Measurements from ENCODE around the gene MAP3K5.
"Not testable (repeated sequence)": the region's sequence is repeated elsewhere in the genome, so short reads cannot be mapped to it uniquely, and the experiment has no call there.

The MAP3K5 gene

DNA sequence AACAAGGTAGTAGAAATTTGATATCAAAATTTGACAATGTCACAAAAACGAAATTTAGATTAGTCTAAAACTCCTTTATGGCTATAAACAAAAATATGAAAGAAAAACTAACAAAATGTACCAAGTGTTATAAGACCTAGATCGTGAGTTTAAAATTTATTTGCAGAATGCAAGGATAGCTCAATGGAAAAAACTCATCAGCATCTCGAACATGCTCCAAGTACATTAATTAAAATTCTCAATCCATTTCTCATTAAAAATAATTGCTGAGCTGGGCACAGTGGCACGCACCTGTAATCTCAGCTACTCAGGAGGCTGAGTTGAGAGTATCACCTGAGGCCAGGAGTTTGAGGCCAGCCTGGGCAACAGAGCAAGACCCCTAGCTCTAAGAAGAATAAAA is 70.8 kb downstream of the MAP3K5 start:
- DNase-seq (ENCODE audit: low read depth): no peak

DNA sequence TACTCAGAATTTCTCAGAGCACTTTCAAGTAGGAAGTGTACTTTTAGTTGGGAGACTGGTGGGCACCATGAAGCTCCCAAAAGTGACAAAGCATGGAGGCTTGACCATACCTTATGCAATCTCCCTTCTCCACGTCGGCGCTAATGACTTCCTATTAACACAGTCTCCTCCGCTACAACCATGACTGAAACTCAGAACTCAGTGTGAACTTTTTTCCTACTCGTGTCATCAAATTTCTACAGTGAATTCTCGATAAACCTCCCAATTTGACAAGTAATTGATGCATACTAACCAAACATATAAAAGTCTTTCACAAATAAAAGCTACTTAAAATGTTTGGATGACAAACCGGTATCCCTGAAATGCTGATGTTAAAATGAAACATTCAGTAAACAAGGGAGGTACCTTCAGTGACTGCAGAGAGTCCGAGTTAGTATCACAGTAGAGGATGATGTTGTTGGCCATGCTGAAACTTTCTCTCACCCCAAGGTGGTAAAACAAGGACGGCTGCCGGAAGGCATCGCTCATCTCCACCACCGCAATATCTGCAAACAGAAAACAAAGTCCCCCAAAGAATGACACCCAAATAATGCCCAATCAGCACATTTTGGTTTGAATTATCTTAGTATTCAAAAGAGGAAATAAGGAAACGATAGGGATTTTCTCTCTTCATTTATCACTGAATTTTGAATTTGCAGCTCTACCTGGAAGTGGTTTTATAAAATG is 72.1 kb downstream of the MAP3K5 start:
- DNase-seq (ENCODE audit: low read depth): no peak

DNA sequence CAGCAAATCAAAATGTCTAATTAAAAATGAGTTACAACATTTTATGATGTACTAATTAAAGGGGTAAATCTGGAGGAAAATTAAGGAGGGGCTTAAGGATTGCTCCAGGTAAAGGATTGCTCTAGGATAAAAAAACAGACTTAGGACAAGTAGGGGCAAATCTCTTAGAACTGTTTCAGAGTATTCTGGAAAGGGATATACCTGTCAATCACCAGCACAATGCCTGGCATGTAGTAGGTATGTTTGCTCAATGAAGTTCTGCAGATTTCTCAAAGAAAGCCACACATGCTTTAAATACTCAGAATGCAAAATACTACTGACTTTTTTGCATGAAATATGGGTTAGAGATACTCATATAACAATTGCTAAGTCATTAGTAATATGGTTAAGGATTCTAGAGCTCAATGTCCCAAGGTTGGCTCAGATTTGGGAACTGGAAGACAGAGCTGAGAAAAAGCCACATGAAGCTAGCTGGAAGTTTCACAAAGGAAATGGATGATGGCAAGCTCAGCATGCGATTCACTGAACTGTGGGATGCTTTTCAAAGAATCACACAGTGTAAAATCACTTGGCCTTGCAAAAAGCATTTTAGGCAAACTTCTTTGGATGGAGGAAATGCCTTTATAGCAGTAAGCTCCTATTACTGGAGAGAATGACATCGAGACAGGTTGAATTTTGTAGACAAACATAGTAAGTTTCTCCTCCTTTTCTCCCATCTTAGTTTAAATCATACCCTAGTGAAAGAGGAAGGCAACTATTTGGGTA is 72.8 kb downstream of the MAP3K5 start:
- no peak for DNase-seq (ENCODE audit: low read depth)

DNA sequence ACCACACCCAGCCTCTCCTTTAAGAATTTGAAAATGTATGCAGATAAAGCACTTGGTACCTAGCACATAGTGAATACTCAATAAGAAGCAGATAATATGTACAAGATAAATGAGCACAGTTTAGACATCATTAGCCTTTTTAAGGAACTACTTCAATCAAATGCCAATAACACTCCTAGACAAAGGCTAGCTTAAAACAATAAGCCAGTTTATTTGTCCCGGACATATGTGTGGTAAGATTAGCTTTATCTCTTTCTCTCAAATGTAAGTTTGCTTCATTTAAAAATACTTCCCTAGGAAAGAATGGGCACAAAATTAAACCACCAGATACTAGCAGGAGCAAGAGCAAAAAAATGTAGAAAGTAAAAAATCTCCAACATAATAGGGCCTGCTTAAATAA is 73.8 kb downstream of the MAP3K5 start:
- DNase-seq (ENCODE audit: low read depth): no peak

DNA sequence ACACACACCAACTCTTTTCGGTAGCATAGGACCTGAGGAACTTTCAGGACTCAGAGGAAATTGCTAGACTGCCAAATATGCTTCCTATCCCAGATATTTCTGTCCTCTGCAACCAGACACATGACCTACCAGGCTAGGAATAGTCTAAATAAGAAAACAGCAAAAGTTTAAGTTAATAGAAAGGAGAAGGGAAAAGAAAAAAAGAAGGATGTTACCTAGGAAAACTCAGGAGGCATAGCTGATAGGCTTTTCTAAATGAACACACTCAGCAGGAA is 74.6 kb downstream of the MAP3K5 start:
- DNase-seq (ENCODE audit: low read depth): no peak

DNA sequence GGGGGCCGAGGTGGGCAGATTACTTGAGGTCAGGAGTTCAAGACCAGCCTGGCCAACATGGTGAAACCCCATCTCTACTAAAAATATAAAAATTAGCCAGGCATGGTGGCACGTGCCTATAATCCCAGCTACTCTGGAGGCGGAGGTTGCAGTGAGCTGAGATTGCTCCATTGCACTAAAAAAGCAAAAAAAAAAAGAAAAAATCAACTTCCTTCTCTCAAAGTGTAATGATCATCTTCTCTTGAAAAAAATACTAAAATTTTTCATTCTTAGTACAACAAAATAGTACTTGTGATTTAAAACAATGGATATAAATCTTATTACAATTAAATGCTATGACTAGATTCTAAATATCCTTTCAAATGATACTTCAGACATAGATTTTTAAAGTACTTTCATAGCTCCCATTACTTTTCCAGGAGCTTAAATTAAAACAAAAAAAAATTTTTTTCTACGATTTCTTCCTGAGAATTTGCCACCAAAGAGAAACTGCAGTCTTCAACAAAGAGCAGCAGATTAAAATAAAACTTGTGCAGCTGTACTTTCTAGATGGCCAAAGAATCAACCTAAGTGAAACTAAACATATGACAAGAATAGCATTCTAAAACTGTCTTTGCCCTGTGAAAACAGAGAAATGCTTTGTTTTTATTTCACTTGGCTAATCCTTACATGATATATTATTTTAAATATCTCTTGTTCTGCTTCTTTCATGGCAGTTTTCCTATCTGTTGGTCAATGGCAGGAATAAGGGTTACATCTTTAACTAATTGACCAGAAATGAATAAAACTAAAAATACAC is 75.2 kb downstream of the MAP3K5 start:
- no peak for DNase-seq (ENCODE audit: low read depth)

DNA sequence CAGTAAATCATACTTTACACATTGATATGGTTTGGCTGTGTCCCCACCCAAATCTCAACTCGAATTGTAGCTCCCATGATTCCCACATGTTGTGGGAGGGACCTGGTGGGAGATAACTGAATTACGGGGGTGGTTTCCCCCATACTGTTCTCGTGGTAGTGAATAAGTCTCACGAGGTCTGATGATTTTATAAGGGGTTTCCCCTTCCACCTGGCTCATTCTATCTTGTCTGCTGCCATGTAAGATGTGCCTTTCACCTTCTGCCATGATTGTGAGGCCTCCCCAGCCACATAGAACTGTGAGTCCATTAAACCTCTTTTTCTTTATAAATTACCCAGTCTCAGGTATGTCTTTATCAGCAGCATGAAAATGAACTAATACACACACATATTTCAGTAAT is 79.6 kb downstream of the MAP3K5 start:
- not testable (repeated sequence) for DNase-seq (ENCODE audit: low read depth)

DNA sequence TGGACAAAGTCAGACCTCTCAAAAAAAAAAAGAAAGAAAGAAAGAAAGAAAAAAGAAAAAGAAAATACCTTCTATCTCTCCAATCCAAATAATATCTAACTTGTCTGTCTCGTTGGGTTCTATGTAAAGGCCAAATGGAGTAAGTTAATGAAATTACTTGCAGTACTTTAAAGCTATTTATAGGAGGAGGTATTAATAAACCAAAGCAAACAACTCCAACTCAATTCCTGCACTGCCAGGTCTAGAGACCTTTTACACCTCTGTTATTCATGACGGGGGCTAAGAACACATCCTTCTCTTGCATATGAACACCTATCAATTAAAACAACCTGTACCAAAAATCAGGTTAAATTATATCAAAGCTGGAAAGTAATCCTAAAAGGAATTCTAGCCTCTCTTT is 80.6 kb downstream of the MAP3K5 start:
- no peak for DNase-seq (ENCODE audit: low read depth)

DNA sequence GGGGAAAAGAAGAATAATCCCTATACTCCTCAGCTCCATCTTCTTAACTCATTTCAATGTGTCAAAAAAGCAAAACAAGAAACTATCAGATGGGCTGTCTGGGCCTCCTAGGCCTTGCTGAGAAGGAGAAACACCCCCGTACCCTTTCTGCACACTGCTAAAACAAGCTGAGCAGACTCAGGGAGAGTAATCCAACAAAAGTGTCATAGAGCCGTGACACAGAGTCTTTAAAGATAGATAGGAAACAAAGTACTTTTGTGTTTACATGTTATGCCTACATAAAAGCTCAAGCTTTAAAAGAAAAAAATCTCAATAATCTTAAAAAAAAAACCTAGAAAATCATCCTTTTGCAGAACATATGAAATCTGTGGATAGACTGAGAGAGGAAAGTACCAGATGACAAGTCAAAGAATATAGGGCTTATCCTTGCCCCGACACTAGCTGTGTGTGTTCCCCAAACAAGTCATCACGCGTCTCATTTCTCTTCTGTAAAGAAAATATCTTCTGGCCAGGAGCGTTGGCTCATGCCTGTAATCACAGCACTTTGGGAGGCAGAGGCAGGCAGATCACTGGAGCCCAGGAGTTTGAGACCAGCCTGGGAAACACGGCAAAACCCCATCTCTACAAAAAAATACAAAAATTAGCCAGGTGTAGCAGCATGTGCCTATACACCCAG is 81.3 kb downstream of the MAP3K5 start:
- no peak for DNase-seq (ENCODE audit: low read depth)

DNA sequence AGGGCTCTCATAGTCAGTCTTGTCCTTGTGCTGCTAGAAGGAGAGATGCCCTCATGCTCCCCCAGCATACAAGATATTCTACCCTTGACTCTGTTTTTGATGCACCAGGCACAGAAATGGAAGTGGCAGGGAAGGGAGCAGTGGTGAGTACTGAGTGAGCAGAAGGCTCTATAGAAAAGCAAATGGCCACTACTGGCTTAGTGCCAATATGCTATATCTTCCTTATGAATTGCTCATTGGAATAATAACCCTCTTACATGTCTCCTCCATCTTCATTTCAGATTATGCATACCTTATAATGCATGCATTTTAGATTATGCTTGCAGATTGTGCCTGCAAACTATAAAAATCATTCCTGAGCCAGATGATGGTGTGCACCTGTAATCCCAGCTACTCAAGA is 82.8 kb downstream of the MAP3K5 start:
- no peak for DNase-seq (ENCODE audit: low read depth)

DNA sequence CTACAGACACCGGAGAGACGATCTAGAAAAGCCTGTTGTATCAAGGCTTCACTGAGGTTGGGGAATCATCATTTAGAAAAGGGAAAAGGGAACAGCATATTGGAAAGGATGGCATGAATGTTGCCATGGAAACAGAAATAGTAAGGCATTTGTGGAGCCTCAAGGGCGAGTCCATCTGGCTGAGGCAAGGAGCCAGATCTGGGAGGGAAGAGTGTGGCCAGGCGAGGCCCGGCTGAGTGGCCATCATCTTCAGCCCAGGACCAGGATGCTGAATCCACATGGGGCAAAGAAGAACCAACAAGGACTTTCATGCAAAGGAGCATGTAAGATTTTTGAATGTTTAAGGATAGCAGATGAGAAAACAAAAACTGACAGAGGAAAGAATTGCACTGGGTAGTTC is 85.8 kb downstream of the MAP3K5 start:
- no peak for DNase-seq (ENCODE audit: low read depth)

DNA sequence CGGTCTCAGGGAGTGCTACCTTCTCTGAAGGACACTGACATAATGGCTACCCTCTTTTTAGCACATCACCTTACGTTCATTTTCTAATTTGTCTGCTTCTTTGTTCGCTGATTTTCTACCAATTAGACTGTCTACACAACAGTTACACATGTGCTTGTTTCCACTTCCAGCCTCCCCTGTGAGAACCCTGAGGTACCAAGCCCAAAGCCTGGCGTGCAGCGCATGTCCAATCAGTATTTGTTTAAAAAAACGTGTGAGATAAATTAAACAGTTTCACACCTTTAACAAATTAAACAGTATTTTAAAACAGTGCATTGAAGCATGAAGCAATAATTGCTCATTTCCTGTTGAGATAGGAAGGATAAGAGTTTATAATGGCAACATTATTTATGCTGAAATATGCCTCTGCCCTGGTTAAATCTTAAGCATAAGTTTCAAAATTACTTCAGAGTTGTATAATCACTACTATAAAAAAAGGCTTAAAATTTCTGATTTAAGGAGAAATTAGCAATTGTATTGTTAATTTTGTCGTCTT is 88.9 kb downstream of the MAP3K5 start:
- no peak for DNase-seq (ENCODE audit: low read depth)

DNA sequence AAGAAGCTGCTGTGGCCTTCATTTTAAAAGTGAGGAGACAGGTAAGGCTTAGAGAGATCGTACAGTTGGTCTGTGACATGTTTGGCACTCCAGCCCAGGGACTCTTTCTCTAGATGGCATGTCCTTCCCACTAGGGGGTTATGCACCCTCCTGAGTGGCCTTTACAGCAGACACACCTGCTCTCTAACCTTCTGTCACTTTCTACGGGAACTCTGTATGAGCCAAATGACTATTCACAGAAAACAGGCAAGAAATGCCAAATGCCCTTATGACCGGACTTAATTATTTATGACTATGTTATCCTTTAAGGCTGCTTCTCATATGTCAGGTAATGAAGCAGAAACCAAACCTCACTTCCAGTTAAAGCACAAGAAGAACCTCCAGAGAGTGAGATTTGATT is 91.2 kb downstream of the MAP3K5 start:
- no peak for DNase-seq (ENCODE audit: low read depth)

DNA sequence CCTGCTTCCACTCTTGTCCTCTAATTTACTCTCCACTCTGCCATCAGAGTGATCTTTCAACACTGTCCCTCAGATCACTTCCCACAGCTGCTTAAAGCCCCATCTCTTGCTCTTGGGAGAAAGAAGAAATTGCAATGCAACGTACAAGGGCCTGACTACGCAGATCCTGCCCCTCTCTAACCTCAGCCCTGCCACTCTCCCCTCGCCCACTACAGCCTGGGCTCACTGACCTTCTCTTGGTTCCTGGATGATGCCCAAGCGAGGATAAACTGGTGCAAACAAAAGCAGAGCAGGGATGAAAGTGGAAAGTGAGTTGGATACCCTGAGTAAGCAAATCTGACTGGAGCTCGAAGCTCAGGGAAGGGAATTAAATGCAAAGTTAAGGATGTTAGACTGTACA is 92.9 kb downstream of the MAP3K5 start:
- DNase-seq (ENCODE audit: low read depth): no peak

DNA sequence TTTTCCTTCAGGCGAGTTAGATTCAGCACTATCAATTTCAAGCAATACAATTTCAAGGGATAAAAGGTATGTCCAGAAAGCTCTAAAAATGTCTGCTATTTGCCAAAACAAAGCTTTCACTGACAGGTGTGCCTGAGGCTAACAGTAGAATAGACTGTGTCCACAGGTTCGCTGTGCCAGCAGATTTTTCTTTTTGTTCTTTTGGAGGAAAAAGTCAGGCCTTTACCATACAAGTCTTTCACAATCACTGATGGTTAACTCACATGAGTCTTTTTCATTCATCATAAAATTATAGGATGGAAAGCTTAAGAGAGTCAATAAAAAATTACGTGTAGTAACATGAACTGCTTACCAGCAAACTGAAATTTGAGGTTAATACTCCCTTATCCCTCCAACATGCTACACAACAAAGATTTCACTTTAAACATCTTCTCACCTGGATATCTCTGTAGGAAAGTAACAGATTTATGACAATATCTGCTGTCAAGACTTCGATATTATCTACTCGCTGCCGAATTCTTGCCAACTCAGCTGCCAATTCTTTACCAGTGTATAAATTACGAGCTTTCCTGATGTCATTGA is 95.4 kb downstream of the MAP3K5 start:
- DNase-seq (ENCODE audit: low read depth): no peak

DNA sequence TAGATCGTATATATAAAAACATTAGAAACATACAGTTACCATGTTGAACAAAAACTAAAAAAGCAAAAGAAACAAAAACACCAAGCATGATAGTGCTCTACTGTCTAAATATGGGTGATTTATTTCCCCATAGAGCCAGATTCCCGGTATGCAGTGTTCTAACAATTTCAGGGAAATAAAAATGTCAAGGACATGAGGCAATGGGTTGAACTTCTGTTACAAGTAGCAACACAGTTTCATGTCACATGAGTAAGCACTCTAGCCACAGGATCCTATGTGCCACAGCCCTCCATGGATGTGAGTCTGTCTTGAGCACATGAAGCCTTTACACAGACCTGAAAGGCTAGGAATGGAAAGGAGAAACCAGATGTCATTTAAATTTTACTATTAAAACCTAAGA is 96.0 kb downstream of the MAP3K5 start:
- DNase-seq (ENCODE audit: low read depth): no peak

DNA sequence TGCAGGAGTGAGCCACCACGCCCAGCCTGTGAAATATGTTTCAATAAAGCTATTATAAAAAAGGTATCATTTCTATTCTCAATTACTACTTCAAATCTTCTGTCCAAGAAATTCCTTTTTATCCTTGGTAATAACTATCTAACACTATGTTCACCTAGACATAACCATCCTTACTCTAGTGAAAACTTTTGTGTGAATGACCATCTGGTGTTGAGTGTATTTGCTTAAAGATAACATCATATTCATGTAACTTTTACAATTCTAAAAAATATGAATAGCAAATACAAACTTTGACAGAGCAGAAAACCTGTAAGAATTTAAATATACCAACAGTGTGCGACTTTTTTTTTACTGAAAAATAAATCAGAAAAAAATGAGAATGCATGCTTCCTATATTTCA is 96.9 kb downstream of the MAP3K5 start:
- DNase-seq (ENCODE audit: low read depth): no peak

DNA sequence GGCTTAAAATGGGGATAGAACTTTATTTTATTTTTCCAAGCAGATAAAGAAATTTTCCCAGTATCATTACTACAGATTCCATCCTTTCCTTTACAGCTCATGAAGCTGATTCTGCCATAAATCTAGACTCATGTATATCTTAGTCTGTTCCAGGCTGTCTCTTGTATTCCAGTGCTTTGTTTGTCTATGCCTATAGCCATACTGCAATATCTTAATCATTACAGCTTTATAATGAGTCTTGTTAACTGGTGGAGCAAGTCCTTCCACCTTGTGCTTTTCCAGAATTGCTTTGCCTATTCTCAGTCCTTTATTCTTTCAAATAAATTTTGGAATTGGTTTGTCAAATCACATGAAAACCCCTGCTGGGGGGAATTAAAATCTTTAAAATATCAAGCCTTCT is 99.2 kb downstream of the MAP3K5 start:
- DNase-seq (ENCODE audit: low read depth): no peak

DNA sequence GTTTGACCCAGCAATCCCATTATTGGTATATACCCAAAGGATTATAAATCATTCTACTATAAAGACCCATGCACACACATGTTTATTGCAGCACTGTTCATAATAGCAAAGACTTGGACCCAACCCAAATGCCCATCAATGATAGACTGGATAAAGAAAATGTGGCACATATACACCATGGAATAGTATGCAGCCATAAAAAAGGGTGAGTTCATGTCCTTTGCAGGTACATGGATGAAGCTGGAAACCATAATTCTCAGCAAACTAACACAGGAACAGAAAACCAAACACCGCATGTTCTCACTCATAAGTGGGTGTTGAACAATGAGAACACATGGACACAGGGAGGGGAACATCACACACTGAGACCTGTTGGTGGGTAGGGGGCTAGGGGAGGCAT is 104.4 kb downstream of the MAP3K5 start:
- DNase-seq (ENCODE audit: low read depth): not testable (repeated sequence)

DNA sequence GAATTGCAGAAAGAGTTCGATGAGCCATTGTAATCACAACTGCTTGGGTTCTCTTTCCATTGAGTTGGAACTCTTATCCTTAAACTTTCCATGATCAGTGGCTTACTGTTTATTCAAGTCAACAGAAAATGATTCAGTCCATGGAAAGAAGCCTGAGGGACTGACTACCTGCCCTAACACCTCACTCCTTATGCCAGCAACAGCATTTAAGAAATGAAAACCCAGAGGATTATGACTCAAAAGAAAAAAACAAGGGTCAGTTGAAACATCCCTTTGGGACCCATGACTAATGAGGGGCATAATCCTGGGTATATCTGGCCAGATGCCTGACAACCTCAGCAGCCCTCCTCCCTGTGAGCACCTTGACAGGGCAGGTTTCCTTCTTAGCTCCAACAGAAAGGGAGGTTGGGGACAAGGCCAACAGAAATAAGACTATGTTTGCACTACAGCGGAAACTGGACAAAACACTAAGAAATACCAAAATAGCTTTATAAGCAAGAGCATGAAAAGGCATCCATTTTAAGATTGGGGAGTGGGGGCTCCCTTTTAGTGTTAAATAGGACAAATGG is 106.7 kb downstream of the MAP3K5 start:
- DNase-seq (ENCODE audit: low read depth): no peak

DNA sequence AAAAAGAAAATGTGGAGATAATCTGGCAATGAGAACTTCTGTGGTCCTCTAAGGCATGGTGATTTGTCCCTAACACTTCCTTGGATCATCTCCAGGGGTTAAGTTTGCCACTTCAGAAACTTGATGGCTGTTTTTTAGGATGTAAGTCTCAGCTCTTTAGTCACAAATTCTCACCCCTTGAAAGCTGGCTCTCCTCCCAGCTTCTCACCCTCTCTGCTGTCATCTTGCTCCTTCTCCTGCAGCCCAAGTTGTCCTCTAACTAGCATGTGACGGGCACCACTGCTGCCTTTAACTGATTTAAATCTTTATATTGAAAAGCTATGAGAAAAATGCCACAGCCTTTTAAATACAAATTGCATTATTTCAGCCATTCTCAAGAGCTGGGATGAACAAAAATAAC is 107.8 kb downstream of the MAP3K5 start:
- no peak for DNase-seq (ENCODE audit: low read depth)
